NOMO-1 treated with DMSO at 0.1 percent for 48 hours (cell line): ENCODE data around the gene CCDC61.

Experiments used
- DNase-seq: peaks from one replicate; lab custom pipeline; 2025; ENCODE audit not compliant: unreplicated experiment; lab: John Stamatoyannopoulos, UW

The CCDC61 gene

DNA sequence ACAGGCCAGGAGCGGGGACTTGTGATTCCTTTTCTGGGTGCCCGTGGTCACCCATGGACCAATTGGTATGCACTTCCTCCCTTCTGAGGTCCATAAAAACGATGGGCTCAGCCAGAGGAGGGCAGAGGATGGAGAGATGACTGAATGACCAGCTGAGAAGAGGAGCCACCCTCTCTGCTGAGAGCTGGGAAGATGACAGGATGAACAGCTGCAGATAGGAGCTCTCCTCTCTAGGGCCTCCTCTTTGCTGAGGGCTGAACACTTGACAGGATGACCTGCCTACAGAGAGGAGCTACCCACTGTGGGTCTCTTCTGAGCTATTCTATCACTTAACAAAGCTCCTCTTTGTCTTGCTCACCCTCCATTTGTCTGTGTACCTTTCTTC is 41.5 kb downstream of the CCDC61 start:
- DNase-seq: no peak

DNA sequence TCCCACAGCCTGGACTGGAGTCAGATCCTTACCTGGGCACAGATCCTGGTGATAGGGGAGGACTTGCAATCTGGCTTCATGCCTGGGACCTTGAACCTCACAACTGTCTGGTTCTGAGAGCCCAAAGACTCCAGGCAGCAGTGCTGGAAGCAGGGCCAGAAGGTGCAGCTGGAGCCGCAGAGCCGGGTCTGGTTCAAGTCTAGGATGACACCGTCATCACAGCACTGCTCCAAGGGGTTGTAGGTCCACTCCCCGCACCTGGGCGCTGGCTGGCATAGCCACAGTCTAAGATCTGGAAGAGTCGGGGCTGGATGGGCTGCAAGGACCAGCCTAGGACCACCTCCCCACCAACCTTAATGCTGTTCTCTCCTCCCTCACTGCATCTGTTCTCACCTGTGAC is 44.9 kb downstream of the CCDC61 start:
- no peak for DNase-seq

DNA sequence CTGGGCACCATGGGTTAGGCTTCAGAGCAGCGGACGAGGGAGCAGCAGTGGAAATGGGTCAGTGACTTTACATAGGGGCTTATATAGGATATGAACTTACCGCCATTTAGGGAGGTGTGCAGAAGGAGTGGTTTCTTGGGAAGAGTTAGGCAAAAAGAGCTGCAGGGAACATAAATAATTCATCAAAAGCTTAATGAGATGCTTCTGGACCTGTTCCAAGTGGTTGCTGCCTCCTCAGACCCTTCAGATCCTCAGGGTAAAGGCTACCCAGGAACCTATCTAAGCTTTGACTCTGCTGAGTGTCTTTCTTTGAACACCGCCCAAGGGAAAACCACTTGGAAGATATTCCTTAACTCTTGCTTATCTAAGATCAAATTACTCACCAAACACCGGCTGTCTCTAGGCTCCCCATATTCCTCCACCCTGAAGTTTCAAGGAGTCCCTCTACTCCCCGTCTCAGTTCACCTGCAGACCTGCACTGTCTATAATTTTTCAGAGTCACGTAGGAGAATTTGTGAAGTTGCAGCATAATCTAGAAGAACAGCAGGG is 45.8 kb downstream of the CCDC61 start, which contains the start of gene IGFL4:
Gene IGFL4 (minus strand): TSS at position 51 of the 549 bp plus-strand sequence. CDS start 40 bp downstream, at position 11.
- no peak for DNase-seq

DNA sequence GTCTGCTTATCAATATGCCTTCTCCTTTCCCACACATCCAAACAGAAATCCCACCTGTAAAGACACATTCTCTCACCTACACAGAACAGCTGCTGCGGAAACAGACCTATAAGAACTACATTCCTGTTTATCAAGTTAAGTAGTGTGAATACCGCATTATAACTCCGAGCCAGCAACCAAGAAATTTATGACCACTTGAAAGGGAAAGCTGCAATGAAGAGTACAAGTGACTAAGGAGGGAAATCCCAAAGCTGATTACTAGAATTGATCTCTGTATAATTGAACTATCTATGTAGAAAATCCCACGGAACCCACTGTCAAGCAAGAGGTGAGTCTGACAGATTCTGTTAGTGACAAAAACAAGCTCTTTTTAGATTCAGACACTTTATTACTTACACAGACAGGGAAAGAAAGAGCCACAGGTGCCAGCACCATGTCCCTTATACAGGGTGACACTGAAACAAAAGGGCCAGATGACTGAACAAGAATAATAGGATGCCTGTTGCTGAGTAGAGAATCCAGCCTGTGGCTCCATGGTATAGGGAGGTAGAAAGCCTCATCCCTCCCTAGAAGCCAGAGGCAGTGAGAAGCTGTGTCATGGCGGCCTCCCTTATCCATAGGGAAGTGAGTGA is 47.1 kb downstream of the CCDC61 start:
- DNase-seq: no peak

DNA sequence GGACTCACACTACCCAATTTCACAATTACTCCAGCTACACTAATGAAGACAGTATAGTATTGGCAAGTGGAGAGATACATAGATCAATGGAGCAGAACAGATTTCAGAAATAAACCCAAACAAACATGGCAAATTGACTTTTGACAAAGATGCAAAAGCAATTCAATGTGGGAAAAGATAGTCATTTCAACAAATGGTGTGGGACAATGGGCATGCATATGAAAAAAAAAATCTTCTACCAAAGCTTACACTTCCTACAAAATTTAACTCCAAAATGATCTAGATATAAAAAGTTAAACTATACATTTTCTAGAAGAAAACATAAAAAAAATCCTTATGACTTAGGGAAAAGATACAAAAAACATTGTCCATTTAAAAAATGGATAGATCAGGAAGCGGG is 48.3 kb downstream of the CCDC61 start:
- DNase-seq: no peak

DNA sequence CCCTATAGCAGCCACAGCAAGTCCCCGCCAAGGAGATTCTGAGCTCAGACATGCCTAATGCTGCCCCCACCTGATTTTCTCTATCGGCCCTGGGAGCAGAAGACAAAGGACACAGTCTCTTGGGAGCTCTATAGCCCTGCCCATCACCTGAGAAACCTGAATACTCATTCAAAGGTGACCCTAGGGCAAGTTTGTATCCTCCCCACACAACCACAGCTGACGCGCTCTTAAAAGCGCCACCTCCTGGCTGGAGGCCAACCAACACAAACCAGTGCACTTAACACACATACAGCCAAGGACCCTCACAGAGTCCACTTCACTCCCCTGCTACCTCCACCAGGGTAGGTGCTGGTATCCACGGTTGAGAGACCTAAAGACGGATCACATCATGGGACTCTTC is 54.3 kb downstream of the CCDC61 start:
- no peak for DNase-seq

DNA sequence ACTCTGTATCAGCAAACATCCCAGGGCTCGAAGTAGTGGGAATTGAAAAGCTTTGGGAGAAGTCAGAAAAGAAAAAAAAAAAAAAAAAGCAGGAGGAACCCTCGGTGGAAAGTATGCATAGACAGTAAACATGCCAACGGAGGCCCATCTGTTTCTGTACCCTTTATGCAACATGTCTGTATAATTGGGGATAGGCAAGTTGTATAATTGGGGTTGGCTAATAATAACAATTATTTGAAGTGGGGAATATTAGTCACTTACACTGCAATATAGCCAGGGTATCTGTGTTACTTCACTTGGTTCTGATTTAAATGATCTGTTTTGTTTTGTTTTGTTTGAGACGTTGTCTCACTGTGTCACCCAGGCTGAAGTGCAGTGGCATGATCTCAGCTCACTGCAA is 57.6 kb downstream of the CCDC61 start:
- DNase-seq: no peak

DNA sequence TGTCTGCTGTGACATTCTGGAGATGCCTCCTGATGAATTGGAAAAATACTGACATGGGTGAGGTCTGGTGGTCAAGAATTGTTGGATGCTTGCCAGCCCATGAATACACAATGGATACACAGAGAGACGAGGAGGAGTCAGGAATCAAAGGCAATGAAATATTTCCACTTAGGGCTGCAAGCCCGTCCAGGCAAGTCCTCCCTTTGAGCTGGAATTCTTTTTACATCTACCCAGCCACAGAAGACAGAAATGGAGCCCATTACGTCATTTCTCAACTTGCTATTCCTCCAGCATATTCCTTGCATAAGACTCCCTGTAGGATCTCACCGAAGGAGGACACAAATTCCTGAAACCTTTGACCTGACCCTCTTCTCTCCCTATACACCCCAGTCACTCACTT is 61.3 kb downstream of the CCDC61 start:
- no peak for DNase-seq

DNA sequence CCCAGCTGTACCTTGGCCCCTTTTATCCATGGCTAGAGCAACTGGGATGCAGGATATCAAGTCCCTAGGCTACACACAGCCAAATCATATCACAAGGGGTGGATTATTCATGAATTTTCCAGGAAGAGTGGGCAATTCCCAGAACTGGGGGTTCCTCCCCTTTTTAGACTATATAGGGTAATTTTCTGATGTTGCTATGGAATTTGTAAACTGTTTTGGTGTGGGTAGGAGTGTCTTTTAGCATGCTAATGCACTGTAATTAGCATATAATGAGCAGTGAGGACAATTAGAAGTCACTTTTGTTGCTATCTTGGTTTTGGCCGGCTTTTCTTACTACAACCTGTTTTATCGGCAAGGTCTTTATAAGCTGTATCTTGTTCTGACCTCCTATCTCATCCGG is 63.5 kb downstream of the CCDC61 start:
- DNase-seq: no peak

DNA sequence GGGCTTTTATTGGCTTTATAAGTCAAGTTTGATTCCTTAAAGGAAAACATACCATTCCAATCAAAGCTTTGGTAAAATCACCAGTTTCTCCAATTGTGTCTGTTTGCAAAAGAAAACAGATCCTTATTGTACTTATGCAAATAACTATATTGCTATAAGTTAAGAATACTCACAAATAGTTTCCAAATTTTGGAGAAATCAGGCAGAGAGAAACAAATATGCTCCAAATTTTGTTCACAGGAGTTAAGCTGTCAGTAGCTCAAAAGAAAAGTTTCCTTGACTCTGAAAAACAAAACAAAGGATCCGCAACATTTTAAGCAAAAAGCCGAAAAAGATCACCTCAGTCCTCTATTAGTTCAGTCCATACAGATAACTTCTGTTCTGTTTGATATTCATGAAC is 64.7 kb downstream of the CCDC61 start:
- no peak for DNase-seq

DNA sequence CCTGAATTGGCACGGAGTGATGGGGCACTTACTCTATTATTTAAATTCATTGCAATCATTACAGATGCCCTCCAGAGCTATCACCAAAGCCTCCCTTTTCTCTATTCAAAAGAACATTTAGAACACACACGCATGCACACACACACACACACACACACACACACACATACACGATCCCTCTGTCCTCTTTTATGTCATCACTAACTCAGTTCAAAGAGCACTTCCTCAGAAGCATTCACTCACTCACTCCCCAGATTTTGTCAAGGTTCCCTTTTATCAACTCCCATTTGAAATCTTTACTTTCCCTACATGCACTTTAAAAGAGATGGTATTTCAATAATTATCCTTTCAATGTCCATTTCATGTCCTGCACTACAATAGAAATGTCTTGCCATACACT is 67.9 kb downstream of the CCDC61 start:
- no peak for DNase-seq

DNA sequence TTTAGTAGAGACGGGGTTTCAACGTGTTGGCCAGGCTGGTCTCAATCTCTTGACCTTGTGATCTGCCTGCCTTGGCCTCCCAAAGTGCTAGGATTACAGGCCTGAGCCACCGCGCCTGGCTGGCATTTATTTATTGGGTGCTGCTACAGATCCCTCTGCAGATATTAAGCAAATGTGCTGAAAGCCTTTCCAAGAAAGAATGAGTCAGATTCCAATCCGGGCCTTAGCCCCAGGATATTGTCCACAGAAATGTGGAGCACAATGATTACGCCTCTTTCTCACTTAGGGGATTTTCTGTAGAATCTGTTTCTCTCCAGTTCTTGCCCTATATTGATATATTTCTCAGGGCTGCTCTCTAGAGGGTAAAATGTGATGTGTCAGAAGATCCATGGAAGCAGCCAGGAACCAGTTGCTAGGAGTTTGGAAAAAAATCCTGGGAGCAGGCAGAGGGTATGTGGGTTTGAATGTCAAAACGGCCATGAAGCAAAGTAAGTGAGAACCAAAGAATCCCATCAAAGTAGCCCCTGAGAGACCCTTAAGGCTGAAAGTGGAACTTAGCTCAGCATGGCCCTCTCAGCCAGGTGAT is 70.3 kb downstream of the CCDC61 start:
- no peak for DNase-seq

DNA sequence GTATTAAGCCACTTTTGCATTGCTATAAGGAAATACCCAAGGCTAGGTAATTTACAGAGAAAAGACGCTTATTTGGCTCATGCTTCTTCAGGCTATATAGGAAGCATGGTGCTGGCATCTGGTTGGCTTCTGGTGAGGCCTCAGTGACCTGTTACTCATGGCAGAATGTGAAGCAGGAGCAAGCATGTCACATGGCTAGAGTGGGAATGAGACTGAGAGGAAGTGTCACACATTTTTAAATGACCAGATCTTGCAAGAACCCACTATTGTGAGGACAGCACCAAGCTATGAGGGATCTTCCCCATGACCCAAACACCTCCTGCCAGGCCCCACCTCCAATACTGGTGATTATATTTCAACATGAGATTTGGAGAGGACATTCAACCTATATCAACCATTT is 71.2 kb downstream of the CCDC61 start:
- DNase-seq: no peak

DNA sequence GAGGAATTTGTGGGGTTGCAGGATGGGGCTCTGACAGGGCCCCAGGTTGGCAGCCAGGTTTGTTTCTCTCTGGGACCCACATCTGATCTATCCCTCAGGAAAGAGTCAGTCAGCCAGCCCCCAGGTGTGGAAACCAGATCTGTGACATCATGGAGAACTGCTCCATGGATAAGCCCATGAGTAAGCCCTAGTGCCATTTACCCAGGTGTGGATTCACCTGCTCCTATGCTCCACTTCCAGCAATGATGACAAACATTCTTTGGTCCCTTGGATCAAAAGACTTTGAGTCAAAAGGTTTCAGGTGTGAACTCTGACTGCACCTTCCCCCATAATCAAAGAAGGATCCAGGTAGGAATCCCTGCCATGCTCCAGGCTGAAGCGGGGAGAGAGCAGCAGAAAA is 72.4 kb downstream of the CCDC61 start:
- DNase-seq: no peak
